Lower leg skin (tissue), 3 donors: ENCODE data around the gene CCNYL1.

Experiments used
- POLR2A ChIP-seq, 2 donors: fragments of 450-650 bp; IDR thresholded peaks; one replicate each; pipeline ENCODE4 v1.6.1; 2016 to 2017; ENCODE audit warnings: antibody characterized with exemption in 2 of 2, mild to moderate bottlenecking in 1 of 2, moderate library complexity in 1 of 2
- TF ChIP-seq, protein P1 (sequence below), 3 donors: fragments of 450-650 bp; IDR thresholded peaks; one replicate each; pipeline ENCODE4 v1.5.1; 2016; ENCODE audit warnings: antibody characterized with exemption in 3 of 3, mild to moderate bottlenecking in 3 of 3, moderate library complexity in 2 of 3

DNA sequence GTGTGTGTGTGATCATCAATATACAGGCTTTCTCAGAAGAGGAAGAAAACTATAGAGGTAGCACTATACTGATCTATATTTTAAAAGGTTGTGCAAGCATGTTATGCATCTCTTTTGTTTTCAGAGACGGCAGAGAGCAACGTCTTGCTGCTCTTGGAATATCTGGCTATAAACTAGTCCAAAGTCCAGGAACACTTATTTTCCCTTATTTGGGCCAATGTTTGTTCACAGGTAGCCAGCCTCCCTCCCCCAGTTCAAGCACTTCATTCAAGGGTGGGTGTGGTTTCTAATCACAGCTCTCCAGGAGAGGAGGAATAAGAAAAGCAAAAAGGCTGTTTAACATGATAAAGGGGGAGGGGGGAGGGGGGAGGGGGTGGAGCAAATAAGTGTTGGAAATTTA, 54.1 kb downstream of the CCNYL1 start:
- TF ChIP-seq, protein P1, sequence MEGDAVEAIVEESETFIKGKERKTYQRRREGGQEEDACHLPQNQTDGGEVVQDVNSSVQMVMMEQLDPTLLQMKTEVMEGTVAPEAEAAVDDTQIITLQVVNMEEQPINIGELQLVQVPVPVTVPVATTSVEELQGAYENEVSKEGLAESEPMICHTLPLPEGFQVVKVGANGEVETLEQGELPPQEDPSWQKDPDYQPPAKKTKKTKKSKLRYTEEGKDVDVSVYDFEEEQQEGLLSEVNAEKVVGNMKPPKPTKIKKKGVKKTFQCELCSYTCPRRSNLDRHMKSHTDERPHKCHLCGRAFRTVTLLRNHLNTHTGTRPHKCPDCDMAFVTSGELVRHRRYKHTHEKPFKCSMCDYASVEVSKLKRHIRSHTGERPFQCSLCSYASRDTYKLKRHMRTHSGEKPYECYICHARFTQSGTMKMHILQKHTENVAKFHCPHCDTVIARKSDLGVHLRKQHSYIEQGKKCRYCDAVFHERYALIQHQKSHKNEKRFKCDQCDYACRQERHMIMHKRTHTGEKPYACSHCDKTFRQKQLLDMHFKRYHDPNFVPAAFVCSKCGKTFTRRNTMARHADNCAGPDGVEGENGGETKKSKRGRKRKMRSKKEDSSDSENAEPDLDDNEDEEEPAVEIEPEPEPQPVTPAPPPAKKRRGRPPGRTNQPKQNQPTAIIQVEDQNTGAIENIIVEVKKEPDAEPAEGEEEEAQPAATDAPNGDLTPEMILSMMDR (IDR thresholded peaks at IDR 0.05), result no peak
- no peak for TF ChIP-seq POLR2A (IDR thresholded peaks at IDR 0.05)
